IPS-18a (cell line): ENCODE results near the gene SCRG1.

ENCODE experiments used
- H3K27ac ChIP-seq: one replicate; pipeline ENCODE4 v1.5.1; 2013; ENCODE audit warnings: low read length
- H3K27me3 ChIP-seq: one replicate; pipeline ENCODE4 v1.6.1; 2013; ENCODE audit warnings: mild to moderate bottlenecking, low read length; ENCODE audit not compliant: control insufficient read depth, insufficient read depth
- H3K36me3 ChIP-seq: one replicate; pipeline ENCODE4 v1.6.1; 2013; ENCODE audit warnings: low read depth, low read length; ENCODE audit not compliant: control insufficient read depth
- H3K4me1 ChIP-seq: one replicate; pipeline ENCODE4 v1.6.1; 2013; ENCODE audit warnings: low read depth, low read length; ENCODE audit not compliant: control insufficient read depth
- H3K4me3 ChIP-seq: one replicate; pipeline ENCODE4 v1.5.1; 2013; ENCODE audit warnings: low read length
- H3K9ac ChIP-seq: one replicate; pipeline ENCODE4 v1.6.1; 2013; ENCODE audit warnings: mild to moderate bottlenecking, low read length, moderate library complexity
- H3K9me3 ChIP-seq: one replicate; pipeline ENCODE4 v1.6.1; 2013; ENCODE audit warnings: low read depth, low read length; ENCODE audit not compliant: control insufficient read depth

SCRG1 gene

DNA sequence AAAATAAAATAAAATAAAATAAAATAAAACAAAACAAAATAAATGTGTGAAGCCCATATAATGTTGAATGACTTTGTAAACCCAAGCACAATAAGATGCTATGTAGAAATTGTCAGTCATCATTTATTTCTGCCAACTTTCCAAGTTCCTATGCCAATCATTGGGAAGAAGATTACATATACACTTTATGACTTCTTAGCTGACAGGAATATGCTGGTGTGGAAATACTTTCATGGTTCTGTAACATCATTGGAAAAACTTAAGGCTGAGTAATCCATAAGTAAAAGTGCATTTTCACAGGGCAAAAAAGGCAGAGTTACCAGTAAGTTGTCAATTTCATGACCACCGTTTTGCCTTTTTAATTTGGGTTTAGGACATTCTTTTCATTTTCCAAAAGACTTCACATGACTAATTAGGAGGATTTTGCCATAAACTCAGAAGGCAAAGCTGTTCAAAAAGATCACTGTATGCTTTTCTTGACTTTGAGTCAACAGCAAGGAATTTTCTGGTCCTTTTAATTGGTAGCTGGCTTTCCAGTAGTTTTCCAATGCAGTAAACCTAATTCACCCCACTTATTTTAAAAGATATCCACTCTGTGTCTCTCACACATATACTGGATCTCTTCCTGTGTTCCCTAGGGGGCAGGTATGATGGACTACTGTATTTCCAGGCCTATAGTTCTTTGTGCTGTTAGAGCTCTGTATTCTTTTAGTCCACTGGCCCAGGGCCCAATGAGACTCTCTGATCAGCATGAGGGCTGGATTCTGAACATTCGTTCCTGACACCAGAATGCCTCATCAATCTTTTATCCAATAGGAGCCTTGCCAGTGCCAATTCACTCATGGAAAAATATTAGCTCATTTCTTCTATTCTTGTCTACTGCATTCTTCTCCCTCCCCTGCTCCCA is 26.2 kb upstream of the SCRG1 start:
- H3K9me3 ChIP-seq, result no peaks in the 10 kb centered on the region
- no peak overlapping the region for H3K4me3 ChIP-seq
- no peaks in the 10 kb centered on the region for H3K36me3 ChIP-seq
- no peaks in the 10 kb centered on the region for H3K4me1 ChIP-seq
- H3K9ac ChIP-seq, result no peak overlapping the region
- no peak overlapping the region for H3K27ac ChIP-seq
- H3K27me3 ChIP-seq, result no peaks in the 10 kb centered on the region

- Histone ChIP-seq H3K27ac (no peak overlapping the region), H3K36me3 (no peaks in the 10 kb centered on the region), H3K4me3 (no peak overlapping the region), H3K9me3 (no peaks in the 10 kb centered on the region), H3K9ac (no peak overlapping the region), H3K27me3 (no peaks in the 10 kb centered on the region), H3K4me1 (no peaks in the 10 kb centered on the region)
These were observed 21.9 kb upstream of the SCRG1 start for GRCh38 chr4:173420801-173421200.

- H3K4me1 ChIP-seq, result no peaks in the 10 kb centered on the region
- H3K4me3 ChIP-seq, result no peak overlapping the region
- H3K36me3 ChIP-seq, result no peaks in the 10 kb centered on the region
- no peaks in the 10 kb centered on the region for H3K27me3 ChIP-seq
- H3K9me3 ChIP-seq, result no peaks in the 10 kb centered on the region
- H3K27ac ChIP-seq, result no peak overlapping the region
- H3K9ac ChIP-seq, result no peak overlapping the region
These were observed 21.4 kb upstream of the SCRG1 start for GRCh38 chr4:173420324-173420752.

- H3K27me3 ChIP-seq, result no peaks in the 10 kb centered on the region
- no peaks in the 10 kb centered on the region for H3K4me1 ChIP-seq
- no peaks in the 10 kb centered on the region for H3K36me3 ChIP-seq
- no peaks in the 10 kb centered on the region for H3K9me3 ChIP-seq
- H3K27ac ChIP-seq, result no peak overlapping the region
- no peak overlapping the region for H3K9ac ChIP-seq
- H3K4me3 ChIP-seq, result no peak overlapping the region
These were observed 19.7 kb upstream of the SCRG1 start for GRCh38 chr4:173418639-173419038.

DNA sequence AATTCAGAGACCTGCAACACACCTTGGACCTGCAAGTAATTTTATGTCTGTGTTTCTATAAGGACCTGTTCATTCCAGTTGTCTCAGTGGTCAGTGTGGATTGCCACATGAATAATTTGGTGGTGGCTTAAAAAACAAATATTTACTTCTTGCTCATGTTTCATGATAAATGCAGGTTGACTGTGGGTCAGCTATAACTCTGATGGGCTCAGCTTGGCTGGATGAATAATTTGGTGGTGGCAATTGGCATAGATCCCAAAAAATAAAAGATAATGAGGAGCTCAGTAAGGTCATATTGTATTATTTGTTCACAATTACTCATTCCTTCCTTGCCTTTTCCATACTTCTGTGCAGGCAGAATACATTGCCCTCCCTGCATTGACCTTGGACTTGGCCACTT is 18.9 kb upstream of the SCRG1 start:
- Histone ChIP-seq H3K4me1 (no peaks in the 10 kb centered on the region), H3K36me3 (no peaks in the 10 kb centered on the region), H3K4me3 (no peak overlapping the region), H3K9ac (no peak overlapping the region), H3K27me3 (no peaks in the 10 kb centered on the region), H3K27ac (no peak overlapping the region), H3K9me3 (no peaks in the 10 kb centered on the region)

DNA sequence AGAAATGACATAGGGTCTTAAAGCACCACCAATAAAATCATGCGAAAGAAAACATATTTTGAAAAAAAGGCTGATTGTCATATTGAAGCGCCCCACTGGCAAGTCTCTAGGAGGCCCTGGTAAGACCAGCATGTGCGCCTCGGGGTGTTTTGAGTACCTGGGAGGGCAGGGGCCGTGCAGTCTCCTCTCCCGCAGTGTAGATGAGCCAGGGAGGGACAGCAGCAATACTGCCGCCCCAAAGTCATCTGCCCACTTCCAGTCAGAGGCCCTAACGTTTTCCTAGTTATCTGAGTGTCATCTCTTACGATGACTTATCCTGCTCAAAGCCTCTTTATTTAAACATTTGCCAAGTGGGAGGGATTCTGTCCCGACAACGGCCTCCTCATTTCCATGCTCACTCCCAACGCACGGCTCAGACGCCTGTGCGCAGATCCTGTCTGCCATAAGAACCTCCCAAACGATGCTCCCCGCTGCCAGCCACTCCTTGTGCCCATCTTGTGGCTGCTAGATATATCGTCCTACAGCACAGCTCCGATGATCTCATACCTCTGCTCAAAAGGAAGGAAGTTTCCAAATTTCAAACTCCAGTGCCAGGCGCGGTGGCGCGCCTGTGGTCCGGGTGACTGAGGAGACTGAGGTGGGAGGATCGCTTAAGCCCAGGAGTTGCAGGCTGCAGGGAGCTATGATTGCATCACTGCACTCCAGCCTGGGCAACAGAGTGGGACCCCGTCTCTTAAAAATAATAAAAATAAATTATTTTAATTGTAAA is 17.2 kb upstream of the SCRG1 start:
- Histone ChIP-seq H3K27ac (no peak overlapping the region), H3K9ac (no peak overlapping the region), H3K36me3 (no peaks in the 10 kb centered on the region), H3K4me3 (no peak overlapping the region), H3K4me1 (no peaks in the 10 kb centered on the region), H3K9me3 (no peaks in the 10 kb centered on the region), H3K27me3 (no peaks in the 10 kb centered on the region)

- Histone ChIP-seq H3K9ac (no peak overlapping the region), H3K27ac (no peak overlapping the region), H3K4me1 (no peaks in the 10 kb centered on the region), H3K27me3 (no peaks in the 10 kb centered on the region), H3K4me3 (no peak overlapping the region), H3K36me3 (no peaks in the 10 kb centered on the region), H3K9me3 (no peaks in the 10 kb centered on the region)
These were observed 16.2 kb upstream of the SCRG1 start for GRCh38 chr4:173415092-173415491.

DNA sequence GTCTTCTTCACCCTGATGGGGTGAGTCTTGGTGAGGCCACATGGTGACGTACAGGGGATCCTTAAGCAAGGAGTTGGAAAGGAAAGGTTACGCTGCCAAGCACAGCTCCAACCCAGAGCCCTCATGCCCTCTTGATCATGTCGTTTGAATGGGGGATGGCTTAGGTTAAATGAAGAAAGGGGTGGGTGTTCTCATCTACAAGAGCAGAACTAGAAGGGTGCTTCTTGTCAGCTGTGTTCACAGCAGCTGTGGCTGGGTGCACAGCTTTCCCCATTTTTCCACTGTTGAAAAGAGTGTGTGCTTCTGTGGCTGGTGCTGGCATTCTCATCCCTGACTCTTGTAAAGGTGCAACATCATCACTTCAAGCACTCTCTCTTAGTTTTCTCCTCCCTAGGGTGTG is 15.5 kb upstream of the SCRG1 start:
- H3K36me3 ChIP-seq, result no peaks in the 10 kb centered on the region
- no peaks in the 10 kb centered on the region for H3K9me3 ChIP-seq
- no peak overlapping the region for H3K4me3 ChIP-seq
- no peak overlapping the region for H3K27ac ChIP-seq
- no peak overlapping the region for H3K9ac ChIP-seq
- no peaks in the 10 kb centered on the region for H3K27me3 ChIP-seq
- H3K4me1 ChIP-seq, result no peaks in the 10 kb centered on the region

DNA sequence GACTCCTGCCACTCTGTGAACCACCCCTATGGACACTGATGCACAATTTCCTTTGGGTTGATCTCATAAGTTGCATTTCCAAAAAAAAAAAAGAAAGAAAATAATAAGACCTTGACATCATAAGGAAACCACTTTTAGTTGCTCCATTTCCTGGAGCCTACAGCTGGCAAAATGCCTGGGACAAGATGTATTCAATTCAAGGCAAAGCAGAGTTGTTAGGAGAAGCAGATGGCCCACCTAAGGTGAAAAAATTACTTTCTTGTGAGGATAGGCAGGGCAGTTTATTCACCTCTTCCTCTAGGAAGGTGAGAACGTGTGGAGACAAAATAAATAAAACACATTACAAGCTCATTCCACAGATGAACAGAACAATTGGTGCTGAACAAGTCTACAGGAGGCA is 14.1 kb upstream of the SCRG1 start:
- Histone ChIP-seq H3K4me1 (no peaks in the 10 kb centered on the region), H3K27me3 (no peaks in the 10 kb centered on the region), H3K27ac (no peak overlapping the region), H3K9me3 (no peaks in the 10 kb centered on the region), H3K4me3 (no peak overlapping the region), H3K9ac (no peak overlapping the region), H3K36me3 (no peaks in the 10 kb centered on the region)

DNA sequence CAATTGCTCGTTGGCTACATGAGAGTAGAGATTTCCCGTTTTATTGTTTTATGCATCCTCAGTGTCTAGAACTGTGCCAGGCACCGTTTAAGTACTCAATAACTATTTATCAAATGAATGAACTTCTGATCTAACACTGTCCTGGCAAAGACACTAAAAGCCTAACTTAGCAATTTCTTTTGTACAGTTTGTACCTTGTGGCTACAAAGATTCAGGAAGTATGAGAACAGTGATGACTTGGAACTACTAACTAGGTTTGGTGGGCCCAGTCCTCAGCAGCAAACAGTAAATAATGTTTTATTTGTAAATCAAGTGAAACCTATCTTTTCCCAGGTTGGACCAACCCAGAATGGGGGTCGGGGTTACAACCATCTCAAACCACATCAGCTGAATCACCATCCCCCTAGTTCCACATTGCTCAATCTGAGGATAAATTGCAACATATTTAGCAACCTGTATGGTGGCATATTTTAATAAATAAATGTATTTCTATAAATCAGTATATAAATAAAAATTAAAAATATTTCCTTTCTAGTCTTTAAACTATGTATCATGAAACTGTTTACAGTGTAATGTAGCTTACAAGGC is 12.3 kb upstream of the SCRG1 start:
- H3K27ac ChIP-seq, result no peak overlapping the region
- no peaks in the 10 kb centered on the region for H3K27me3 ChIP-seq

DNA sequence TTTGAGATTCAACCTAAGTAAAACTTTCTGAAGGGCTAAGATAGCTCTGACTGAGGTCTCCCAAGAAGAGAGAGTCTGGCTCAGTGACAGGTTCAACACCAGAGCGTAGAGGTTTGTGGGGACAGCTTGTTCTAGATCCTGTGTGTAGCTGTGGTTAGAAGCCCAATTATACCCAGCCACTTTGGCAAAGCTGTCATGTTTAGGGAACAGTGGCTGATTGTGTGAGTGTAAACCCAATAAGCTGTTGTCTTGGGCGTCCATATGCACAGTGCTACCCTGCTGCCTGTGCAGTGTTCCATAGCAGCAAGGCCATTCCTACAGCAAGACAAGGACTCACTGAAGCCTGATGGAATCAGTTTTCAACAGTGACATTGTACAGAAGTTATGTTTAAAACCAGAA is 11.2 kb upstream of the SCRG1 start:
- H3K27me3 ChIP-seq, result no peaks in the 10 kb centered on the region
- no peaks in the 10 kb centered on the region for H3K4me1 ChIP-seq
- H3K27ac ChIP-seq, result no peak overlapping the region
- H3K9me3 ChIP-seq, result no peaks in the 10 kb centered on the region
- no peak overlapping the region for H3K4me3 ChIP-seq
- H3K36me3 ChIP-seq, result no peaks in the 10 kb centered on the region
- H3K9ac ChIP-seq, result no peak overlapping the region

More for the DNA sequence above, 12.3 kb upstream of the SCRG1 start:
- no peaks in the 10 kb centered on the region for H3K4me1 ChIP-seq
- no peak overlapping the region for H3K4me3 ChIP-seq
- H3K36me3 ChIP-seq, result no peaks in the 10 kb centered on the region
- H3K9me3 ChIP-seq, result no peaks in the 10 kb centered on the region
- H3K9ac ChIP-seq, result no peak overlapping the region
